Gastrocnemius medialis (tissue), 4 donors: ENCODE results near the gene CD163L1. TPM values are rescaled to one million over a fixed set of nuclear protein-coding genes. Genes with fewer than 3 reads are reported as not detected.

Source experiments
- ATAC-seq, 2 donors: fragments of 150-250 bp; one replicate each; pipeline ENCODE4 v1.9.1; 2016
- DNase-seq, 2 donors: peaks; one replicate each; pipeline ENCODE4 v3.0.0-alpha.2; 2019
- H3K27ac ChIP-seq, 4 donors: fragments of 200-600 bp; sonication (generic); 1 replicate in 1 of 4; 2 replicates in 3 of 4; pipeline ENCODE4 v1.5.1; 2016 to 2018; ENCODE audit warnings: mild to moderate bottlenecking in 2 of 4, moderate library complexity in 1 of 4
- H3K27me3 ChIP-seq, 3 donors: fragments of 200-600 bp; sonication (generic) in 2 of 3; 1 replicate in 1 of 3; 2 replicates in 2 of 3; pipeline versions ENCODE4 v1.5.1 to v1.6.0; 2016 to 2019; ENCODE audit warnings: mild to moderate bottlenecking in 1 of 3, moderate library complexity in 1 of 3
- H3K36me3 ChIP-seq, 2 donors: fragments of 200-600 bp; sonication (generic) in 1 of 2; one replicate each; pipeline ENCODE4 v1.5.1; 2017 to 2018
- H3K4me1 ChIP-seq, 2 donors: fragments of 200-600 bp; sonication (generic) in 1 of 2; one replicate each; pipeline ENCODE4 v1.5.1; 2016 to 2017; ENCODE audit warnings: mild to moderate bottlenecking in 2 of 2
- H3K4me3 ChIP-seq, 4 donors: fragments of 200-600 bp; sonication (generic) in 3 of 4; 1 replicate in 1 of 4; 2 replicates in 3 of 4; pipeline ENCODE4 v1.5.1; 2016 to 2019; ENCODE audit warnings: mild to moderate bottlenecking in 2 of 4
- H3K9me3 ChIP-seq, 3 donors: fragments of 200-600 bp; sonication (generic) in 2 of 3; 1 replicate in 1 of 3; 2 replicates in 2 of 3; pipeline ENCODE4 v1.5.1; 2016 to 2019
- POLR2A ChIP-seq, 2 donors: fragments of 450-650 bp; IDR thresholded peaks; one replicate each; pipeline ENCODE4 v1.6.1; 2017; ENCODE audit warnings: antibody characterized with exemption in 2 of 2, mild to moderate bottlenecking in 2 of 2, moderate library complexity in 2 of 2
- in situ Hi-C, 4 donors: fragments of 200-750 bp; cut with MboI; loops; one replicate each; pipeline versions ENCODE4 v1.15.0 to v1.8.0; 2017; ENCODE audit warnings: low sequenced_read_pairs in 4 of 4
- intact Hi-C: fragments of 100-400 bp; cut with DNase I; formaldehyde crosslinking; loops from one replicate; pipeline ENCODE4 v1.15.1; 2023; ENCODE audit warnings: low total_unique reads
- total RNA-seq, 4 donors: library from RNA; depleted of rRNA; stranded (reverse); fragments of >200 nt; gene quantifications; one replicate each; pipeline versions ENCODE4 v1.1.0 to v1.2.3, GENCODE V29; 2016
- TF ChIP-seq, protein P1 (sequence below), 5 experiments: fragments of 450-650 bp in 3 of 5; fragments of 200-600 bp in 2 of 5; sonication (generic) in 2 of 5; IDR thresholded peaks in 4 of 5; conservative IDR thresholded peaks in 1 of 5; 1 replicate in 4 of 5; 2 replicates in 1 of 5; pipeline ENCODE4 v1.5.1; 2016 to 2019; ENCODE audit warnings: antibody characterized with exemption in 5 of 5, mild to moderate bottlenecking in 3 of 5, moderate library complexity in 3 of 5

The CD163L1 gene
- total RNA-seq, 4 donors from 2014 or later: 0.17 to 2.4 (median 0.44) TPM

DNA sequence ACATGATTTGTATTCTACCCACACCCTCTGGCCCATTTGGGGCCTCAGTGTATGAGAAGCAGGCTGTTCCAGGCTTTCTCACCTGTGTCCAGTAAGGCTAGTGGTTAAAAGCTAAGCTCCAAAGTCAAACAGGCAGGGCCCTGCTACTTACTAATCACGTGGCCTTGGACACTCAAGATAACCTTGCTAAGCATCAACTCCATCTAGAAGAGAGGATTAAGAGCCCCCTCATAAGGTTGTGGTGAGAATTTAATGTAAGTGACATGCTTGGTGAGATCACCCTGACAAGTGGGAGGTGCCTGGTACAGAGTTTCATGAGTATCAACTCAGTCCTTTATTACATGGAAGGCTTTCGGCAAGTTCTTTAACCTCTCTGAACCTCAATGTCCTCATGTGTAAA lies 122.3 kb downstream of the CD163L1 start:
- in situ Hi-C loops (no loop called here), intact Hi-C loops (no loop called here)
- no peak overlapping the region for H3K4me3 ChIP-seq
- ATAC-seq: no peak
- H3K9me3 ChIP-seq: no peaks in the 10 kb centered on the region
- TF ChIP-seq, protein P1, sequence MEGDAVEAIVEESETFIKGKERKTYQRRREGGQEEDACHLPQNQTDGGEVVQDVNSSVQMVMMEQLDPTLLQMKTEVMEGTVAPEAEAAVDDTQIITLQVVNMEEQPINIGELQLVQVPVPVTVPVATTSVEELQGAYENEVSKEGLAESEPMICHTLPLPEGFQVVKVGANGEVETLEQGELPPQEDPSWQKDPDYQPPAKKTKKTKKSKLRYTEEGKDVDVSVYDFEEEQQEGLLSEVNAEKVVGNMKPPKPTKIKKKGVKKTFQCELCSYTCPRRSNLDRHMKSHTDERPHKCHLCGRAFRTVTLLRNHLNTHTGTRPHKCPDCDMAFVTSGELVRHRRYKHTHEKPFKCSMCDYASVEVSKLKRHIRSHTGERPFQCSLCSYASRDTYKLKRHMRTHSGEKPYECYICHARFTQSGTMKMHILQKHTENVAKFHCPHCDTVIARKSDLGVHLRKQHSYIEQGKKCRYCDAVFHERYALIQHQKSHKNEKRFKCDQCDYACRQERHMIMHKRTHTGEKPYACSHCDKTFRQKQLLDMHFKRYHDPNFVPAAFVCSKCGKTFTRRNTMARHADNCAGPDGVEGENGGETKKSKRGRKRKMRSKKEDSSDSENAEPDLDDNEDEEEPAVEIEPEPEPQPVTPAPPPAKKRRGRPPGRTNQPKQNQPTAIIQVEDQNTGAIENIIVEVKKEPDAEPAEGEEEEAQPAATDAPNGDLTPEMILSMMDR (IDR thresholded peaks at IDR 0.05 in 4 of 5, conservative IDR thresholded peaks at IDR 0.05 in 1 of 5): no peak
- TF ChIP-seq POLR2A (IDR thresholded peaks at IDR 0.05): no peak
- no peaks in the 10 kb centered on the region for H3K27me3 ChIP-seq
- H3K27ac ChIP-seq: no peak overlapping the region
- H3K36me3 ChIP-seq: no peaks in the 10 kb centered on the region
- DNase-seq: no peak
- no peaks in the 10 kb centered on the region for H3K4me1 ChIP-seq

DNA sequence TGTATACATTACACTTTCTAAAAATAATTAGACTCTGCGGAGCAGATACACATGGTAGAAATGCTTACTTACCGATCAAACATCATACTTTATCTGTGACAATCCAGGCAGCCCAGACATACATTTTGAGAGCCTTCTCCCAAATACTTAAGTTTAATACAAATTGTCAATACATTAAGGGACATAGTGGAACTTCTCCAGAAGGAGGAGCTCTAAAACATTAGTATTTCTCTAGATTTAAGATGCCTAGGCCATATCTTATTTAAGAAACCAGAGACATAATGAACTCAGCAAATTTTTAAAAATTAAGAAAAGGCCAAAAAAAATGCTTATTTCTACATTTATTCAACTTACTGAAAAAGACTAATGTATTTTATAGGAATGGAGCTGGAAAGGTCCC lies 124.0 kb downstream of the CD163L1 start:
- no peaks in the 10 kb centered on the region for H3K27me3 ChIP-seq
- no peak overlapping the region for H3K27ac ChIP-seq
- H3K4me3 ChIP-seq: no peak overlapping the region
- H3K4me1 ChIP-seq: no peaks in the 10 kb centered on the region
- intact Hi-C loops: no loop called here
- in situ Hi-C loops: no loop called here
- H3K36me3 ChIP-seq: no peaks in the 10 kb centered on the region
- ATAC-seq (no peak), DNase-seq (no peak)
- no peaks in the 10 kb centered on the region for H3K9me3 ChIP-seq
- TF ChIP-seq POLR2A (IDR thresholded peaks at IDR 0.05): no peak
- TF ChIP-seq, protein P1 (IDR thresholded peaks at IDR 0.05 in 4 of 5, conservative IDR thresholded peaks at IDR 0.05 in 1 of 5): no peak

DNA sequence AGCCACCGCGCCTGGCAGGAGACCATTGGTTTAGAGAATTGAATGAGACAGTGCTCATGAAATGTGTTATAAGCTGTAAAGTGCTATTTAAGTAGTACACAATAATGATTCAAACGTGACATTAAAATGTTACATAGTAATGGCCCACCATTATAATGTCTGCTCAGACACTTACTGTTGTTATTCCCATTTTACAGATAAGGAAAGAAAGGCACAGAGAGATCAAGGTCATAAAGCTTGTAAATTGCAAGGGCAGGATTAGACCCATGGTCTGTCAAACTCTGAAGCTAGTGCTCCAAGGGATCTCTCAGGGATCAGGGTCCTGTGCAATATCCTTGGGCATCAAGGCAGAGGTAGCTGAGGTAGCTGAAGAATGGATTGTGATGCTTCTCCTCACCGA lies 133.9 kb downstream of the CD163L1 start:
- no peak for ATAC-seq
- H3K27ac ChIP-seq: no peak overlapping the region
- no peaks in the 10 kb centered on the region for H3K9me3 ChIP-seq
- H3K36me3 ChIP-seq: no peaks in the 10 kb centered on the region
- no peaks in the 10 kb centered on the region for H3K27me3 ChIP-seq
- no peak for DNase-seq
- TF ChIP-seq, protein P1 (IDR thresholded peaks at IDR 0.05 in 4 of 5, conservative IDR thresholded peaks at IDR 0.05 in 1 of 5): no peak
- no peak for TF ChIP-seq POLR2A (IDR thresholded peaks at IDR 0.05)
- no peaks in the 10 kb centered on the region for H3K4me1 ChIP-seq
- no peak overlapping the region for H3K4me3 ChIP-seq
- intact Hi-C loops: no loop called here
- in situ Hi-C loops: no loop called here

Other genes starting within 250 kb of the CD163L1 start
- not detected for gene ACSM4, start 140.1 kb downstream of the CD163L1 start, total RNA-seq
- 10 to 100 TPM; 20.7 to 57.7 (median 38.1) TPM for gene CD163, start 59.6 kb upstream of the CD163L1 start, total RNA-seq
- not detected for gene APOBEC1, start 221.8 kb upstream of the CD163L1 start, total RNA-seq